ENCODE measurements around the gene KRT78.

DNA sequence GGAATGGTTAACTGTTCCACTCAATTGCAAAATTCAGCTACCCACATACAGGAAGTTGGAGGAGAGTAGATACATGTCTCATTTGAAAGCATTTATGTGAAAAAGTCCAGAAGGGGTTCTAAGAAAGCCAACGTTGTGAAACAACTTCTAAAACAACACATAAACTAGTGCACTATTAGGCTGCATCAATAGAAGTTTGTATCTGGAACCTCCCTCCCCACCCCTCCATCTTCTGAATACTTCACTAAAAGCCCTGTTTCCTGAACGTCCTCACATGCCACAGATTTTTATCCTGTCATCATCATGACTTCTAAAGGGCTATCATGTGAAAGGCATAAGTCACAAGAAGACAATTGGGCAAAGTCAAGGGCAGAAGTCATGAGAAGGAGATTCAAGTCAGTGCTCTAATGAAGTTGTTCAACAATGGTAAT lies 20.2 kb downstream of the KRT78 start:
- TF ChIP-seq, protein P1, sequence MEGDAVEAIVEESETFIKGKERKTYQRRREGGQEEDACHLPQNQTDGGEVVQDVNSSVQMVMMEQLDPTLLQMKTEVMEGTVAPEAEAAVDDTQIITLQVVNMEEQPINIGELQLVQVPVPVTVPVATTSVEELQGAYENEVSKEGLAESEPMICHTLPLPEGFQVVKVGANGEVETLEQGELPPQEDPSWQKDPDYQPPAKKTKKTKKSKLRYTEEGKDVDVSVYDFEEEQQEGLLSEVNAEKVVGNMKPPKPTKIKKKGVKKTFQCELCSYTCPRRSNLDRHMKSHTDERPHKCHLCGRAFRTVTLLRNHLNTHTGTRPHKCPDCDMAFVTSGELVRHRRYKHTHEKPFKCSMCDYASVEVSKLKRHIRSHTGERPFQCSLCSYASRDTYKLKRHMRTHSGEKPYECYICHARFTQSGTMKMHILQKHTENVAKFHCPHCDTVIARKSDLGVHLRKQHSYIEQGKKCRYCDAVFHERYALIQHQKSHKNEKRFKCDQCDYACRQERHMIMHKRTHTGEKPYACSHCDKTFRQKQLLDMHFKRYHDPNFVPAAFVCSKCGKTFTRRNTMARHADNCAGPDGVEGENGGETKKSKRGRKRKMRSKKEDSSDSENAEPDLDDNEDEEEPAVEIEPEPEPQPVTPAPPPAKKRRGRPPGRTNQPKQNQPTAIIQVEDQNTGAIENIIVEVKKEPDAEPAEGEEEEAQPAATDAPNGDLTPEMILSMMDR (IDR thresholded peaks at IDR 0.05), result no peak
- no peak for TF ChIP-seq POLR2AphosphoS5 (IDR thresholded peaks at IDR 0.05)

Measured in stomach (tissue), 4 donors.